GM20000 (cell line): ENCODE measurements around the gene OPRL1.

Experiments used
- DNase-seq: peaks from one replicate; pipeline ENCODE4 v3.0.0; 2012; ENCODE audit warnings: low spot score
- CTCF ChIP-seq: IDR thresholded peaks from 2 replicates; pipeline ENCODE4 v1.5.1; 2012; ENCODE audit warnings: mild to moderate bottlenecking, control low read depth; ENCODE audit errors: extremely low read depth, missing control alignments

The OPRL1 gene

GRCh38 chr20:64035933-64036345, 43.9 kb upstream of the OPRL1 start, which contains the start of gene C20orf204:
C20orf204 (plus strand) TSS chr20:64036182; CDS start chr20:64036324, 142 bp downstream.
- no peak for TF ChIP-seq CTCF

GRCh38 chr20:64036346-64037198, 43.3 kb upstream of the OPRL1 start:
- DNase-seq = no peak

More at GRCh38 chr20:64035933-64036345, 43.9 kb upstream of the OPRL1 start, which contains the start of gene C20orf204:
- DNase-seq = no peak

DNA sequence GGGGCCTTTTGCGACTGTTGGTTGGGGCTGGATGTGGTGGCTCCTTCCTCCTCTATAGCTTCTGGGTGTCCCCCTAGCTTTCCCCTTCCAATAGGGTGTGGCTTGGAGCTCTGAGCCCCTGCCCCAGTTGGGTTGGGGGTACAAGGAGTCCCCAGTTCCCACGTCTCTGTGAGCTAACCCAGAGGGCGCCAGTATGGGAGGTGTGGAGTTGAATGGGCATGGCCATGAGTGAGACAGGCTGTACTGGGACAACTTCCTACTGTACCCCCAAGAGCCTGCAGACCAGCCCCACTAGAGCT, 42.7 kb upstream of the OPRL1 start:
- no peak for TF ChIP-seq CTCF
- DNase-seq = no peak

More at GRCh38 chr20:64036346-64037198, 43.3 kb upstream of the OPRL1 start:
- TF ChIP-seq CTCF = no peak

DNA sequence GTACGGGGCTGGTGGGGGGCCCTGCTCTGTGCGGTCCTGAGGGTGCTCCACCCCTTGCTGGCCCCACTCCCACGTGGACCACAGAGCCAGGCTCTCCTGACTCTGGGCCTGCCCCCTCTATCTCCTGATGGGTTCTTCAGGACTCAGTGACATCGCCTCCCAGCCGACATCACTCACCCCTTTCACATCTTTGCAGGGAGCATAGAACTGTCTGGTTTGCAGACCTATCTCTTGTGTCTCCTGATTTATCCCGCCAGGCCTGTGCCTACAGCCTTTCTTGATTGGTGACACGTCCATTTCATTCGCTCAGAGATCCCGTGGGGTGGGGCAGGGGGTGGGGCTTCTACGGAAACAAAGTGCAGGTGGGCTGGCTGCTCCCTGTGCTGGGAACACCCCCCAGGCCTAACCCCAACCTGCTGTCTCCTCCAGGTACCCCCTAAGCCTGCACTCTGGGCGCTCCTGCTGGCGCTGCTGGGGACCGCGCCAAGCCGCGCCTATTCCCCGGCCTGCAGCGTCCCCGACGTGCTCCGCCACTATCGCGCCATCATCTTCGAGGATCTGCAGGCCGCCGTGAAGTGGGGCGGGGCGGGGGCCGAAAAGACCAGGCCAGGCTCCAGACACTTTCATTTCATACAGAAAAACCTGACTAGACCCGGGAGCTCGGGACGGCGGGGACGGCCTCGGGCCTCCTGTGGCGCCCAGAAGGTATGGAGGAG, 42.2 kb upstream of the OPRL1 start:
- TF ChIP-seq CTCF = no peak
- peak; percentile 76 for DNase-seq

DNA sequence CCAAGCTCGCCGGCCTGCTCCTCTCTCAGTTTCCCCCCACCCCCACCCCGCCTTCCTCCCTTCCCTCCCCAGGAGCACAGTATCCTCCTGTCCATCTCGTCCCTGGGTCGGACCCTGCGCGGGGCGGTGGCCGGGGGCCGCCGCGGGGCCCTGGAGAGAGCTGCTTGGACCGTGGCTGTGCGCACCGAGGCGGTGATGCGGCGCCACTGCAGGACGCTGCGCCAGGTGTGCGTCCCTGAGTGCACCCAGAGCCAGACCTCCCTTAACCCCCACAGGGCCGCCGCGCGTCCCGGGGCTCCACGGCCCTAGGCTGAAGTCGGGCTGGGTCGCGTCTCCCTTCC, 41.7 kb upstream of the OPRL1 start:
- no peak for DNase-seq
- TF ChIP-seq CTCF = no peak

- peak; percentile 94 for DNase-seq
- TF ChIP-seq CTCF = peak; percentile 81
These were observed 41.2 kb upstream of the OPRL1 start for GRCh38 chr20:64038565-64039292.
